ENCODE measurements around the gene EPB41L5. TPM values are rescaled to one million over a fixed set of nuclear protein-coding genes. Genes with fewer than 3 reads are reported as not detected.

The EPB41L5 gene
- total and polyA plus RNA-seq, 10 of the 15 experiments (the other 5 are each of a cell fraction or from before 2014, with no cell fraction given), result 2.1 to 20.4 (median 8.2) TPM

DNA sequence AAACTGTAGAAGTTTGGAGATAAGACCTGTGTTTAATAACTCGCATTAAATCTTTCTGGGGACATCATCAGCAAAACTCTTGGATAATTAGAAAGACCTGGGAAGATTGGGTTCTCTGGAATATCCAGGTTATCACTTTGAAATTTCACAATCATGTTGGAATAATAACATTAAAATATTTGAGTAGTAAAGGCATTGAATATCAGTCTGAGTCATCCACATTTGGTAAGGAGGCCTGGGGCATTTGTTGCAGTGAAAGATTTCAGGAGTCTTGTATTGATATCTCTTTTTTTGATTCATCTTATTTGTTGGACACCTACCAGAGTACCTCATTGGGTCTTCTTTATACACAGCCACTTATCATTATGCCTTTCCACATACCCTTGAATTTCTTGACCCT lies 95.9 kb downstream of the EPB41L5 start:
- H3K36me3 ChIP-seq (ENCODE audit: control insufficient read depth in 2 of 2, insufficient read depth in 2 of 2, low read length in 1 of 2), result no peaks in the 10 kb centered on the region; a peak in 1 of 4 replicates
- POLR2A ChIA-PET, result no interaction called here
- peaks cover 7% of the 10 kb centered on the region for H3K4me1 ChIP-seq (ENCODE audit: control insufficient read depth, insufficient read depth, low read length)
- BruUV-seq (replicated peaks), result no TSS peak
- H3K27me3 ChIP-seq (replicated peaks in 1 of 2; ENCODE audit: control insufficient read depth in 2 of 2, insufficient read depth in 2 of 2, low read length in 1 of 2), result no peaks in the 10 kb centered on the region
- in situ Hi-C loops (cut with MboI), result no loop called here
- no peaks in the 10 kb centered on the region for H3K79me2 ChIP-seq (ENCODE audit: control insufficient read depth, insufficient read depth, low read length)
- DNase-seq (ENCODE audit: low read depth, low spot score) (no peak), ATAC-seq (no peak), FAIRE-seq (no peak)
- WGBS (ENCODE audit: insufficient coverage, insufficient replicate concordance, low lambda C conversion rate, missing lambda C conversion rate), result 100% methylated on average over 1 of the region's 1 CpG
- no peak overlapping the region for H3K27ac ChIP-seq (ENCODE audit: control insufficient read depth, insufficient read depth)
- SMC1A ChIA-PET (ENCODE audit: uncharacterized antibody, unreplicated experiment), result interaction anchor here (1.1 to 6.2 kb wide), 5 partner anchors 51 to 348 kb away, joined by 3 to 103 read pairs (median 4); no protein-coding TSS in a partner anchor
- no peak overlapping the region for H2AFZ ChIP-seq (ENCODE audit: control insufficient read depth, low read depth, low read length)
- no peak overlapping the region for H3K4me2 ChIP-seq (ENCODE audit: control insufficient read depth, insufficient read depth)
- H3K9me3 ChIP-seq (replicated peaks; ENCODE audit: control insufficient read depth, insufficient read depth, low read length), result no peaks in the 10 kb centered on the region
- no peak overlapping the region for H3K9ac ChIP-seq (ENCODE audit: control insufficient read depth, insufficient read depth, low read length)
- RAD21 ChIA-PET (ENCODE audit: unreplicated experiment), result interaction anchor here (1.8 to 7.0 kb wide), 3 partner anchors 40 to 204 kb away, joined by 3 to 65 read pairs (median 12); no protein-coding TSS in a partner anchor
- no peaks in the 10 kb centered on the region for H4K20me1 ChIP-seq (ENCODE audit: control insufficient read depth, insufficient read depth)
- CTCF ChIA-PET, result interaction anchor here (1.2 to 4.2 kb wide), 7 partner anchors 64 to 406 kb away, joined by 3 to 148 read pairs (median 4); no protein-coding TSS in a partner anchor
- intact Hi-C loops (cut with micrococcal nuclease; ENCODE audit: unreplicated experiment), result loop anchor here (1.0 kb wide), 1 partner anchor 67 kb away; no protein-coding TSS in a partner anchor
- no peak overlapping the region for H3K4me3 ChIP-seq
- TF ChIP-seq, protein P1, sequence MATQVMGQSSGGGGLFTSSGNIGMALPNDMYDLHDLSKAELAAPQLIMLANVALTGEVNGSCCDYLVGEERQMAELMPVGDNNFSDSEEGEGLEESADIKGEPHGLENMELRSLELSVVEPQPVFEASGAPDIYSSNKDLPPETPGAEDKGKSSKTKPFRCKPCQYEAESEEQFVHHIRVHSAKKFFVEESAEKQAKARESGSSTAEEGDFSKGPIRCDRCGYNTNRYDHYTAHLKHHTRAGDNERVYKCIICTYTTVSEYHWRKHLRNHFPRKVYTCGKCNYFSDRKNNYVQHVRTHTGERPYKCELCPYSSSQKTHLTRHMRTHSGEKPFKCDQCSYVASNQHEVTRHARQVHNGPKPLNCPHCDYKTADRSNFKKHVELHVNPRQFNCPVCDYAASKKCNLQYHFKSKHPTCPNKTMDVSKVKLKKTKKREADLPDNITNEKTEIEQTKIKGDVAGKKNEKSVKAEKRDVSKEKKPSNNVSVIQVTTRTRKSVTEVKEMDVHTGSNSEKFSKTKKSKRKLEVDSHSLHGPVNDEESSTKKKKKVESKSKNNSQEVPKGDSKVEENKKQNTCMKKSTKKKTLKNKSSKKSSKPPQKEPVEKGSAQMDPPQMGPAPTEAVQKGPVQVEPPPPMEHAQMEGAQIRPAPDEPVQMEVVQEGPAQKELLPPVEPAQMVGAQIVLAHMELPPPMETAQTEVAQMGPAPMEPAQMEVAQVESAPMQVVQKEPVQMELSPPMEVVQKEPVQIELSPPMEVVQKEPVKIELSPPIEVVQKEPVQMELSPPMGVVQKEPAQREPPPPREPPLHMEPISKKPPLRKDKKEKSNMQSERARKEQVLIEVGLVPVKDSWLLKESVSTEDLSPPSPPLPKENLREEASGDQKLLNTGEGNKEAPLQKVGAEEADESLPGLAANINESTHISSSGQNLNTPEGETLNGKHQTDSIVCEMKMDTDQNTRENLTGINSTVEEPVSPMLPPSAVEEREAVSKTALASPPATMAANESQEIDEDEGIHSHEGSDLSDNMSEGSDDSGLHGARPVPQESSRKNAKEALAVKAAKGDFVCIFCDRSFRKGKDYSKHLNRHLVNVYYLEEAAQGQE (IDR thresholded peaks at IDR 0.05; ENCODE audit: low read depth, low read length), result no peak
- TF ChIP-seq TCF12 (IDR thresholded peaks at IDR 0.05; ENCODE audit: low read depth, low read length) (no peak), NR2C1 (IDR thresholded peaks at IDR 0.05) (no peak), EP300 (IDR thresholded peaks at IDR 0.05; ENCODE audit: borderline replicate concordance in 1 of 2, control insufficient read depth in 1 of 2, low read depth in 2 of 2, low read length in 2 of 2) (no peak), ETV6 (conservative IDR thresholded peaks at IDR 0.05 in 1 of 2, IDR thresholded peaks at IDR 0.05 in 1 of 2; ENCODE audit: borderline replicate concordance in 1 of 2, low read depth in 1 of 2) (no peak), MTA2 (IDR thresholded peaks at IDR 0.05; ENCODE audit: low read depth) (no peak), EED (IDR thresholded peaks at IDR 0.05; ENCODE audit: low read depth) (no peak), FOS (IDR thresholded peaks at IDR 0.05; ENCODE audit: borderline replicate concordance, extremely low read depth, insufficient read length) (no peak), POU2F2 (IDR thresholded peaks at IDR 0.05; ENCODE audit: borderline replicate concordance, low read depth, low read length) (no peak), KLF5 (IDR thresholded peaks at IDR 0.05; ENCODE audit: partially characterized antibody) (no peak), RAD21 (IDR thresholded peaks at IDR 0.05; ENCODE audit: insufficient read depth, low read depth, low read length) (no peak)
- TF ChIP-seq, protein P2, sequence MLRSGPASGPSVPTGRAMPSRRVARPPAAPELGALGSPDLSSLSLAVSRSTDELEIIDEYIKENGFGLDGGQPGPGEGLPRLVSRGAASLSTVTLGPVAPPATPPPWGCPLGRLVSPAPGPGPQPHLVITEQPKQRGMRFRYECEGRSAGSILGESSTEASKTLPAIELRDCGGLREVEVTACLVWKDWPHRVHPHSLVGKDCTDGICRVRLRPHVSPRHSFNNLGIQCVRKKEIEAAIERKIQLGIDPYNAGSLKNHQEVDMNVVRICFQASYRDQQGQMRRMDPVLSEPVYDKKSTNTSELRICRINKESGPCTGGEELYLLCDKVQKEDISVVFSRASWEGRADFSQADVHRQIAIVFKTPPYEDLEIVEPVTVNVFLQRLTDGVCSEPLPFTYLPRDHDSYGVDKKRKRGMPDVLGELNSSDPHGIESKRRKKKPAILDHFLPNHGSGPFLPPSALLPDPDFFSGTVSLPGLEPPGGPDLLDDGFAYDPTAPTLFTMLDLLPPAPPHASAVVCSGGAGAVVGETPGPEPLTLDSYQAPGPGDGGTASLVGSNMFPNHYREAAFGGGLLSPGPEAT (IDR thresholded peaks at IDR 0.05; ENCODE audit: low read depth), result no peak
- TF ChIP-seq, protein P3, sequence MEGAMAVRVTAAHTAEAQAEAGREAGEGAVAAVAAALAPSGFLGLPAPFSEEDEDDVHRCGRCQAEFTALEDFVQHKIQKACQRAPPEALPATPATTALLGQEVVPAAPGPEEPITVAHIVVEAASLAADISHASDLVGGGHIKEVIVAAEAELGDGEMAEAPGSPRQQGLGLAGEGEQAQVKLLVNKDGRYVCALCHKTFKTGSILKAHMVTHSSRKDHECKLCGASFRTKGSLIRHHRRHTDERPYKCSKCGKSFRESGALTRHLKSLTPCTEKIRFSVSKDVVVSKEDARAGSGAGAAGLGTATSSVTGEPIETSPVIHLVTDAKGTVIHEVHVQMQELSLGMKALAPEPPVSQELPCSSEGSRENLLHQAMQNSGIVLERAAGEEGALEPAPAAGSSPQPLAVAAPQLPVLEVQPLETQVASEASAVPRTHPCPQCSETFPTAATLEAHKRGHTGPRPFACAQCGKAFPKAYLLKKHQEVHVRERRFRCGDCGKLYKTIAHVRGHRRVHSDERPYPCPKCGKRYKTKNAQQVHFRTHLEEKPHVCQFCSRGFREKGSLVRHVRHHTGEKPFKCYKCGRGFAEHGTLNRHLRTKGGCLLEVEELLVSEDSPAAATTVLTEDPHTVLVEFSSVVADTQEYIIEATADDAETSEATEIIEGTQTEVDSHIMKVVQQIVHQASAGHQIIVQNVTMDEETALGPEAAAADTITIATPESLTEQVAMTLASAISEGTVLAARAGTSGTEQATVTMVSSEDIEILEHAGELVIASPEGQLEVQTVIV (IDR thresholded peaks at IDR 0.05; ENCODE audit: borderline replicate concordance, partially characterized antibody), result no peak
- TF ChIP-seq, protein P4, sequence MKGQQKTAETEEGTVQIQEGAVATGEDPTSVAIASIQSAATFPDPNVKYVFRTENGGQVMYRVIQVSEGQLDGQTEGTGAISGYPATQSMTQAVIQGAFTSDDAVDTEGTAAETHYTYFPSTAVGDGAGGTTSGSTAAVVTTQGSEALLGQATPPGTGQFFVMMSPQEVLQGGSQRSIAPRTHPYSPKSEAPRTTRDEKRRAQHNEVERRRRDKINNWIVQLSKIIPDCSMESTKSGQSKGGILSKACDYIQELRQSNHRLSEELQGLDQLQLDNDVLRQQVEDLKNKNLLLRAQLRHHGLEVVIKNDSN (IDR thresholded peaks at IDR 0.05; ENCODE audit: borderline replicate concordance, extremely low read length, insufficient read depth, low read depth, low read length), result no peak

Measured in GM12878 (cell line).